GM21717 (cell line): ENCODE measurements around the gene L3MBTL1.
"Not testable (repeated sequence)": the region's sequence is repeated elsewhere in the genome, so short reads cannot be mapped to it uniquely, and the experiment has no call there.

Experiments used
- ATAC-seq: cut with Tn5 transposase; IDR thresholded peaks from one replicate; pipeline ENCODE4 v1.9.1; 2021; ENCODE audit warnings: mild to moderate bottlenecking, moderate library complexity; ENCODE audit not compliant: unreplicated experiment

Gene L3MBTL1

DNA sequence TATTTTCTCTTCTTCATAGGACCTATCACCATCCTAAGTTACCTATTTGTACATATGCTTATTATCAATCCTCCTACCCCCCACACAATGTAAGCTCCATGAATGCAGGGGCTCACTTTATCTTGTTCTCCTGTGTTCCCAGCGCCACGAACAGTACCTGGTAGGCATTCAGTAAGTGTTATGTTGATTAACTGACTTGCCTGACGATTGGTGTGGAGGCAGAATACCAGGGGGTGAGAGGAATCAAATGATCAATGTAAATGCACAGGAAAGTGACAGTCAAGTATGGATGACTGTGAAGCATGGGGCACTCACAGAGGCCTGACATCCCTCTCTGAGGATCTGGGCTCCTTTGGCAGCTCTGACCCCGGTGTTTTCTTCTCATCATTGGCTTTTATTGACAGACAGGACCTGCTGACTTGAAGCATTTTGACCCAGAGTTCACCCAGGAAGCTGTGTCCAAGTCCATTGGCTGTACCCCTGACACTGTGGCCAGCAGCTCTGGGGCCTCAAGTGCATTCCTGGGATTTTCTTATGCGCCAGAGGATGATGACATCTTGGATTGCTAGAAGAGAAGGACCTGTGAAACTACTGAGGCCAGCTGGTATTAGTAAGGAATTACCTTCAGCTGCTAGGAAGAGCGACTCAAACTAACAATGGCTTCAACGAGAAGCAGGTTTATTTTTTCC lies 77.1 kb downstream of the L3MBTL1 start:
- ATAC-seq = no peak

DNA sequence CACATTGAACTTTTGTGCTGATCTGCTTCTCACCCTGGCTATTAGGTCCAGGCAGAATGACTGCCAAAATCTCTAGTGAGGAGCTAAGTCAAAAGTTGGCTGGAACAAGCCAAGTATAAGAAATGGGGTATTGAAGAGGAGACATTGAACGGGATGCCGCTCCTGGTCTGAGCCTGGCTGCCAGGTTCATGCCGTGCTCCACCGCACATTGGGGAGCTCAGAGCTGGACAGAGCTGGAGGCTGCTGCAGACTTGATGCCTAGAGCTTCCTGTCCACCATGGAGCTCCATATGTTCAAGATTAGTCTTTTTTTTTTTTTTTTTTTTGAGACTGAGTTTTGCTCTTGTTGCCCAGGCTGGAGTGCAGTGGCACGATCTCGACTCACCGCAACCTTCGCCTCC lies 79.1 kb downstream of the L3MBTL1 start:
- ATAC-seq = no peak

- not testable (repeated sequence) for ATAC-seq
These were observed 81.0 kb downstream of the L3MBTL1 start for GRCh38 chr20:43588526-43588925.

DNA sequence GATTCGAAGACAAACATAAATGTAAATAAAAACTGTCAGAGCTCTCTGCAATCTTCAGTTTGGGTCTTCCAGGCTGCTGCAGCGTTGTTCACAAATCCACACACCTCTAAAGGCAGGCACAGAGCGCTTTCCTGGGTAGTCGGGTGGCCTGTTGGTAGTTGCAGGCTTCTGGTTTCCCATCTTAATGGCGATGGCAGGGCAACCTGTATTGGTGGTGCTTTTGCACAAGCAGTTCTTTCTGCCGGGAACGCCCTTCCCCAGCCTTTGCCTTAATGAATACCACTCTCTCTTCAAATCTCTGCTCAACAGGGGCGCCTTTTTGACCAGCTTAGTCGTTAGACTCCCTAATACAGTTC lies 82.5 kb downstream of the L3MBTL1 start:
- no peak for ATAC-seq

DNA sequence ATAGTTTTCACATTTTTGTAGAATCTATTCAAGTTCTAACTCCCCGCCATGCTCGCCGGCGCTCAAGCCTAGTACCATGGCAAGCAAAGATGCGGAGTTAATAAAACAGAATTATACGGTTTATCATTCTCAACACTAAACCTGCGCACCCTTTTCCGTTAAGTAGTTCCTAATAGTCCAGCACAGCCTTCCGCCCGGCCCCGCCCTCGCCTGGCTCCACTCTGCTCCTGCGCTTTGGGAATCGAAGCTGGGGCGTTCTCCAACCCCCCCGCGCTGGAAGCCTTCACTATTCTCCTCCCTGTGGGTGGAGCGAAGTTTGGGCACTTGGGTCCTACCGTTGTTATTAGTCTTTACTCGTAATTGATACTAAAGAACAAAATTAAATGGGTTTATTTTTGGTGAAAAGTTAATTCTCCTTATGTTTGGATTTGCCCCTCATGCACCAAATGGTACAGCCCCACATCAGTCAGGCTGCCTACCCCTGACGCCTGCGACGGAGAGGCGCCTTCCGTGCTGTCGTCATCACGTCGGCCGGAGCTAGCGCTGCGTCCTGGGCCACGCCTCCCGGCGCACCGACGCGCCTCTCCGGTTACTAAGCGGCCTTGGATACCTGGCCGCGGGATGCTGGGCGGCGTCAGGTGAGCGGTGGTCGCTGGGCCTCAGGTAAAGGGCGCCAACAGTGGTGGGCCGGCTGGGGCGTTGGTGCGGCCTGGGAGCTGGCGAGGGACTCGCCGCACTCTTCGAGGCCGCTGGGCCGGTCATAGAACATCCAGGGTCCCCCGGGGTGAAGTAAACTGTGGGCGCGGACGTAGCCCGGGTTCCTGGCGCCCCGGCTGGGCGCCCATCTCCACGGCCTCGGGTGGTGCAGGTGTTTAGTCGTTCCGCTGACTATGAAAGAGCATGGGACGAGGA lies 83.2 kb downstream of the L3MBTL1 start, which contains the start of gene IFT52:
TSS of gene IFT52 (plus strand) at position 546 of the 912 bp plus-strand sequence. CDS start 3,762 bp downstream, outside the sequence.
- ATAC-seq = peak; percentile 98
